NCI-H526 treated with DMSO at 0.1 percent for 48 hours (cell line): ENCODE data around the gene CUEDC1.
"Not testable (repeated sequence)": the region's sequence is repeated elsewhere in the genome, so short reads cannot be mapped to it uniquely, and the experiment has no call there.

Source experiments
- DNase-seq: peaks from one replicate; lab custom pipeline; 2025; lab: John Stamatoyannopoulos, UW

CUEDC1 gene

GRCh38 chr17:57985675-57985974 lies 30.4 kb upstream of the CUEDC1 start:
- DNase-seq: no peak

GRCh38 chr17:57984936-57985674 lies 29.9 kb upstream of the CUEDC1 start:
- no peak for DNase-seq

GRCh38 chr17:57984261-57984890 lies 29.2 kb upstream of the CUEDC1 start:
- no peak for DNase-seq

- DNase-seq: no peak
These were observed 28.2 kb upstream of the CUEDC1 start for GRCh38 chr17:57983446-57983845.

GRCh38 chr17:57982452-57983170 lies 27.4 kb upstream of the CUEDC1 start:
- no peak for DNase-seq

- no peak for DNase-seq
These were observed 25.3 kb upstream of the CUEDC1 start for GRCh38 chr17:57980522-57980921.

- DNase-seq: no peak
These were observed 23.9 kb upstream of the CUEDC1 start for GRCh38 chr17:57979076-57979475.

- no peak for DNase-seq
These were observed 21.4 kb upstream of the CUEDC1 start for GRCh38 chr17:57976594-57976993.

GRCh38 chr17:57975044-57975443 lies 19.8 kb upstream of the CUEDC1 start:
- no peak for DNase-seq

GRCh38 chr17:57974053-57974824 lies 19.0 kb upstream of the CUEDC1 start:
- not testable (repeated sequence) for DNase-seq

GRCh38 chr17:57972151-57972550 lies 16.9 kb upstream of the CUEDC1 start:
- DNase-seq: no peak

GRCh38 chr17:57971572-57971971 lies 16.4 kb upstream of the CUEDC1 start:
- no peak for DNase-seq

- DNase-seq: no peak
These were observed 15.5 kb upstream of the CUEDC1 start for GRCh38 chr17:57970710-57971109.

GRCh38 chr17:57968456-57968855 lies 13.2 kb upstream of the CUEDC1 start:
- DNase-seq: no peak

GRCh38 chr17:57966875-57967274 lies 11.7 kb upstream of the CUEDC1 start:
- no peak for DNase-seq

GRCh38 chr17:57966246-57966645 lies 11.0 kb upstream of the CUEDC1 start:
- no peak for DNase-seq

- DNase-seq: no peak
These were observed 10.4 kb upstream of the CUEDC1 start for GRCh38 chr17:57965521-57966160.

GRCh38 chr17:57963149-57963511 lies 7.9 kb upstream of the CUEDC1 start:
- no peak for DNase-seq

GRCh38 chr17:57962279-57963148 lies 7.3 kb upstream of the CUEDC1 start:
- no peak for DNase-seq

GRCh38 chr17:57959929-57960328 lies 4.7 kb upstream of the CUEDC1 start:
- no peak for DNase-seq

GRCh38 chr17:57958391-57958790 lies 3.2 kb upstream of the CUEDC1 start:
- DNase-seq: not testable (repeated sequence)
